Measurements from ENCODE around the gene RAB28. TPM values are rescaled to one million over a fixed set of nuclear protein-coding genes. Genes with fewer than 3 reads are reported as not detected.

Gene RAB28
- total RNA-seq, 1 experiment from 2014 or later, result 10.4 TPM

DNA sequence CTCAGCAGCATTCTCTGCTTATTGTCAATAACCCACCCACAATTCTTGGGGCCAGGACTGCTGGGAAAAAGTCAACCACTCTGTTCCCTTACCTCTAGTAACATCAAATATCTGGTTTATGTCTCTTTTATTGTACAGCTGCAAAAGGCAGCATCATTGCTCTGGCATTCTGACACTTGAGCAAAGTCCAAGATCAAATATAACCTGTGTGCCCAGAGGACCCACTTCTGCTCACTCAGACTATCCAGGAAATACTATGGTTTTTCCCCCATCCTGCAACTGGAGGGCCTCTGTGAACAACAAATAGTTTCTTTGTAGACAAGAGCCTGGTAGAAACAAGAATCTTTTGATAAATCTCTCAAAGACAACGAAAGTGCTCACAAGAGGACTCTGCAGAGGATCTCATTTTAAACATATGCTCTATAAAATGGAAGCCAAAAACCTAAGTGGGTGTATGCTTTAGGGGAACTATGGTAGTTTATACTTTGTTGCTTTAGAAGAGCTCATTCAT, 154.7 kb downstream of the RAB28 start:
- intact Hi-C loops (cut with micrococcal nuclease), result no loop called here

GRCh38 chr4:13328591-13328990, 155.5 kb downstream of the RAB28 start:
- intact Hi-C loops (cut with micrococcal nuclease), result no loop called here
- no peaks in the 10 kb centered on the region for H3K9me2 ChIP-seq (replicated peaks; ENCODE audit: low read length)
- no peak overlapping the region for H3K4me3 ChIP-seq (ENCODE audit: low read length)
- H3K9me3 ChIP-seq (ENCODE audit: low read length), result no peaks in the 10 kb centered on the region
- DNase-seq (peak; percentile 15), ATAC-seq (no peak)
- ChIA-PET CTCF (no interaction called here), POLR2A (ENCODE audit: unreplicated experiment) (no interaction called here)
- no TSS peak for BruUV-seq (replicated peaks)
- H3K27me3 ChIP-seq (ENCODE audit: low read length), result no peaks in the 10 kb centered on the region
- no peaks in the 10 kb centered on the region for H3K79me2 ChIP-seq (ENCODE audit: low read length)
- H2AFZ ChIP-seq (ENCODE audit: low read length), result no peak overlapping the region
- no peak overlapping the region for H3K27ac ChIP-seq (ENCODE audit: low read length)
- H3K4me2 ChIP-seq (ENCODE audit: low read length), result no peak overlapping the region
- TF ChIP-seq, protein P1, sequence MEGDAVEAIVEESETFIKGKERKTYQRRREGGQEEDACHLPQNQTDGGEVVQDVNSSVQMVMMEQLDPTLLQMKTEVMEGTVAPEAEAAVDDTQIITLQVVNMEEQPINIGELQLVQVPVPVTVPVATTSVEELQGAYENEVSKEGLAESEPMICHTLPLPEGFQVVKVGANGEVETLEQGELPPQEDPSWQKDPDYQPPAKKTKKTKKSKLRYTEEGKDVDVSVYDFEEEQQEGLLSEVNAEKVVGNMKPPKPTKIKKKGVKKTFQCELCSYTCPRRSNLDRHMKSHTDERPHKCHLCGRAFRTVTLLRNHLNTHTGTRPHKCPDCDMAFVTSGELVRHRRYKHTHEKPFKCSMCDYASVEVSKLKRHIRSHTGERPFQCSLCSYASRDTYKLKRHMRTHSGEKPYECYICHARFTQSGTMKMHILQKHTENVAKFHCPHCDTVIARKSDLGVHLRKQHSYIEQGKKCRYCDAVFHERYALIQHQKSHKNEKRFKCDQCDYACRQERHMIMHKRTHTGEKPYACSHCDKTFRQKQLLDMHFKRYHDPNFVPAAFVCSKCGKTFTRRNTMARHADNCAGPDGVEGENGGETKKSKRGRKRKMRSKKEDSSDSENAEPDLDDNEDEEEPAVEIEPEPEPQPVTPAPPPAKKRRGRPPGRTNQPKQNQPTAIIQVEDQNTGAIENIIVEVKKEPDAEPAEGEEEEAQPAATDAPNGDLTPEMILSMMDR (conservative IDR thresholded peaks at IDR 0.05; ENCODE audit: low read depth, low read length), result no peak
- TF ChIP-seq EZH2phosphoT487 (IDR thresholded peaks at IDR 0.05; ENCODE audit: borderline replicate concordance, low read length), result no peak
- no peak for TF ChIP-seq EZH2 (IDR thresholded peaks at IDR 0.05; ENCODE audit: low read length, unreplicated experiment)
- H3K4me1 ChIP-seq (ENCODE audit: insufficient read depth, low read length), result no peaks in the 10 kb centered on the region
- H3K9ac ChIP-seq (ENCODE audit: low read length), result no peak overlapping the region
- H4K20me1 ChIP-seq (ENCODE audit: low read length), result no peaks in the 10 kb centered on the region
- H3F3A ChIP-seq (ENCODE audit: low read length, unreplicated experiment), result no peaks in the 10 kb centered on the region
- no peaks in the 10 kb centered on the region for H3K36me3 ChIP-seq (ENCODE audit: low read depth, low read length)

More for the DNA sequence above, 154.7 kb downstream of the RAB28 start:
- no peaks in the 10 kb centered on the region for H3K4me1 ChIP-seq (ENCODE audit: insufficient read depth, low read length)
- TF ChIP-seq, protein P1 (conservative IDR thresholded peaks at IDR 0.05; ENCODE audit: low read depth, low read length), result no peak
- TF ChIP-seq EZH2 (IDR thresholded peaks at IDR 0.05; ENCODE audit: low read length, unreplicated experiment) (no peak), EZH2phosphoT487 (IDR thresholded peaks at IDR 0.05; ENCODE audit: borderline replicate concordance, low read length) (no peak)
- no peak overlapping the region for H3K4me2 ChIP-seq (ENCODE audit: low read length)
- H4K20me1 ChIP-seq (ENCODE audit: low read length), result no peaks in the 10 kb centered on the region
- ChIA-PET POLR2A (ENCODE audit: unreplicated experiment) (no interaction called here), CTCF (no interaction called here)
- no peaks in the 10 kb centered on the region for H3F3A ChIP-seq (ENCODE audit: low read length, unreplicated experiment)
- H3K9ac ChIP-seq (ENCODE audit: low read length), result no peak overlapping the region
- H3K27ac ChIP-seq (ENCODE audit: low read length), result no peak overlapping the region
- H3K27me3 ChIP-seq (ENCODE audit: low read length), result no peaks in the 10 kb centered on the region
- ATAC-seq, result no peak
- H3K9me3 ChIP-seq (ENCODE audit: low read length), result no peaks in the 10 kb centered on the region
- no peak for DNase-seq
- H3K79me2 ChIP-seq (ENCODE audit: low read length), result no peaks in the 10 kb centered on the region
- no peaks in the 10 kb centered on the region for H3K9me2 ChIP-seq (replicated peaks; ENCODE audit: low read length)
- no peak overlapping the region for H3K4me3 ChIP-seq (ENCODE audit: low read length)
- H2AFZ ChIP-seq (ENCODE audit: low read length), result no peak overlapping the region
- BruUV-seq (replicated peaks), result no TSS peak
- H3K36me3 ChIP-seq (ENCODE audit: low read depth, low read length), result no peaks in the 10 kb centered on the region

DNA sequence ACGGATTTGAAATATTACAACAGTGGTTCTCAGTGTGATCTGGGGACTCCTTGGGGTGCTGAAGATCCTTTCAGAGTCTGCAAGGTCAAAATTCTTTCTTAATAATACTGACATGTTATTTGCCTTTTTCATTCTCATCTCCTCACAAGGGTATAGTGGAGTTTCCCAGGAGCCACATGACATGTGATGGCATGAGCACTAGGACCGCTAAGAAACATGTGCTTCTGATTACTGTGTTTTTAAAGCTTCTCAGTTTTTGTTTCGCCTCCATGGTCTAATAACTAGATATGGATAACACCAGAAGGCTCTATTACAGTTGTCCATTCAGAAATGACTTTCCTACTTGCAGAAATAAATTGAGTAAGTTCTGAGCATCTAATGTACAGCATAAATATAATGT, 156.1 kb downstream of the RAB28 start:
- DNase-seq, result no peak
- Histone ChIP-seq H3K9ac (ENCODE audit: low read length) (no peak overlapping the region), H3K9me3 (ENCODE audit: low read length) (no peaks in the 10 kb centered on the region), H3K4me2 (ENCODE audit: low read length) (no peak overlapping the region), H3F3A (ENCODE audit: low read length, unreplicated experiment) (no peaks in the 10 kb centered on the region), H3K79me2 (ENCODE audit: low read length) (no peaks in the 10 kb centered on the region), H2AFZ (ENCODE audit: low read length) (no peak overlapping the region), H3K27me3 (ENCODE audit: low read length) (no peaks in the 10 kb centered on the region), H3K4me3 (ENCODE audit: low read length) (no peak overlapping the region), H3K36me3 (ENCODE audit: low read depth, low read length) (no peaks in the 10 kb centered on the region), H3K9me2 (replicated peaks; ENCODE audit: low read length) (no peaks in the 10 kb centered on the region), H3K4me1 (ENCODE audit: insufficient read depth, low read length) (no peaks in the 10 kb centered on the region), H3K27ac (ENCODE audit: low read length) (no peak overlapping the region), H4K20me1 (ENCODE audit: low read length) (no peaks in the 10 kb centered on the region)
- intact Hi-C loops (cut with micrococcal nuclease), result no loop called here
- ChIA-PET CTCF (no interaction called here), POLR2A (ENCODE audit: unreplicated experiment) (no interaction called here)
- BruUV-seq (replicated peaks), result no TSS peak
- TF ChIP-seq EZH2phosphoT487 (IDR thresholded peaks at IDR 0.05; ENCODE audit: borderline replicate concordance, low read length) (no peak), EZH2 (IDR thresholded peaks at IDR 0.05; ENCODE audit: low read length, unreplicated experiment) (no peak)
- no peak for ATAC-seq
